Ascending aorta (tissue), 2 donors: ENCODE data around the gene ALOX12B. TPM values are rescaled to one million over a fixed set of nuclear protein-coding genes. Genes with fewer than 3 reads are reported as not detected.
A peak's percentile ranks its signal among the peaks of the same experiment; 100 is the strongest.

Experiments
- DNase-seq, 2 donors: peaks; one replicate each; pipeline ENCODE4 v3.0.0-alpha.2; 2019; ENCODE audit warnings: low spot score in 2 of 2
- H3K27ac ChIP-seq, 2 donors: fragments of 200-600 bp; sonication (generic); one replicate each; pipeline ENCODE4 v1.5.1; 2016 to 2017; ENCODE audit warnings: mild to moderate bottlenecking in 1 of 2
- H3K27me3 ChIP-seq: fragments of 200-600 bp; sonication (generic); one replicate; pipeline ENCODE4 v1.5.1; 2017
- H3K36me3 ChIP-seq, 2 donors: fragments of 200-600 bp; sonication (generic); one replicate each; pipeline ENCODE4 v1.5.1; 2016
- H3K4me1 ChIP-seq, 2 donors: fragments of 200-600 bp; sonication (generic); one replicate each; pipeline ENCODE4 v1.5.1; 2016 to 2017; ENCODE audit warnings: mild to moderate bottlenecking in 1 of 2
- H3K4me3 ChIP-seq, 2 donors: fragments of 200-600 bp; sonication (generic); one replicate each; pipeline ENCODE4 v1.5.1; 2016 to 2017; ENCODE audit warnings: mild to moderate bottlenecking in 1 of 2
- H3K9me3 ChIP-seq, 2 donors: fragments of 200-600 bp; sonication (generic); one replicate each; pipeline ENCODE4 v1.5.1; 2016
- intact Hi-C: fragments of 100-400 bp; cut with DNase I; formaldehyde crosslinking; loops from one replicate; pipeline ENCODE4 v1.15.1; 2023
- total RNA-seq: library from RNA; depleted of rRNA; stranded (reverse); fragments of >200 nt; gene quantifications from one replicate; pipeline ENCODE4 v1.1.0, GENCODE V29; 2016
- TF ChIP-seq, protein P1 (sequence below), 3 experiments: fragments of 200-600 bp in 2 of 3; fragments of 450-650 bp in 1 of 3; sonication (generic) in 2 of 3; IDR thresholded peaks; one replicate each; pipeline ENCODE4 v1.5.1; 2016 to 2019; ENCODE audit warnings: antibody characterized with exemption in 3 of 3, mild to moderate bottlenecking in 1 of 3, moderate library complexity in 1 of 3

The ALOX12B gene
- total RNA-seq, 1 donor from 2014 or later, result not detected

DNA sequence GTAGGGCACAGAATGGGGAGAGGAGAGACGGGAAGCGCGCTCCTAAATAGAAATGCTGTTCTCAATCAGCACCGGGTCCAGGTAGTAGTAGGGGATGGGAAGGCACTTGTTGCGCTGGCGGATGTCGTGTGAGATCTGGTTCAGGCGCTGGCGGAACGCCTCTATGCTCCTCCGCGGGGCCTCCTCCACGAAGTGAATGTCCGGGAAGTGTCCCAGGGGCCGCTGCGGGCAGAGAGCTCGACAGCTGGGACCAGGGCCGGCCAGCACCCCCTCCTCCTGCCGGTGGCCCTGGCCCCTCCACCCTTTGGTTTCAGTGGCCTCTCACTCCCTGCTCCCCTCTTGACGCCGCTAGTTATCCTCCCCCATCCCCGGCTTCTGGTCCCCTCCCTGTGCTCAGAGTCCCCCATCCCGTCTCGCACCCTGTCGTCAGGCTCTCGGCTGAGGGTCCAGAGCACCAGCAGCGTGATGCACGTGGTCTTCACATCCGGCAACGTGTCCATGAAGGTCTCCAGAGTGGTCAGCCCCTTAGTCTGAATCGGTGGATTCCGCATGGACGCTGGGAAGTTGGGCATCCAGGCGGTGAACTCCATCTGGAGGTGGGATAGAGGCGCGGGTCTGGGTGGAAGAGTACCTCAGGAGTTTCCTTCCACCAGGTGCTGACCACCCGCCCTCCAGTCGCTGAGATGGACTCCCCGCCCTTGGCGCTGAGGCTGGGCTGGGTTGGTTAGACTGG is 14.6 kb downstream of the ALOX12B start:
- Histone ChIP-seq H3K4me1 (peaks cover 7 to 11% of the 10 kb centered on the region in 2 donors), H3K9me3 (no peaks in the 10 kb centered on the region), H3K36me3 (no peaks in the 10 kb centered on the region), H3K27me3 (peaks cover 7% of the 10 kb centered on the region), H3K4me3 (peak overlapping the region in 1 of 2 donors; percentile 34), H3K27ac (no peak overlapping the region)
- TF ChIP-seq, protein P1, sequence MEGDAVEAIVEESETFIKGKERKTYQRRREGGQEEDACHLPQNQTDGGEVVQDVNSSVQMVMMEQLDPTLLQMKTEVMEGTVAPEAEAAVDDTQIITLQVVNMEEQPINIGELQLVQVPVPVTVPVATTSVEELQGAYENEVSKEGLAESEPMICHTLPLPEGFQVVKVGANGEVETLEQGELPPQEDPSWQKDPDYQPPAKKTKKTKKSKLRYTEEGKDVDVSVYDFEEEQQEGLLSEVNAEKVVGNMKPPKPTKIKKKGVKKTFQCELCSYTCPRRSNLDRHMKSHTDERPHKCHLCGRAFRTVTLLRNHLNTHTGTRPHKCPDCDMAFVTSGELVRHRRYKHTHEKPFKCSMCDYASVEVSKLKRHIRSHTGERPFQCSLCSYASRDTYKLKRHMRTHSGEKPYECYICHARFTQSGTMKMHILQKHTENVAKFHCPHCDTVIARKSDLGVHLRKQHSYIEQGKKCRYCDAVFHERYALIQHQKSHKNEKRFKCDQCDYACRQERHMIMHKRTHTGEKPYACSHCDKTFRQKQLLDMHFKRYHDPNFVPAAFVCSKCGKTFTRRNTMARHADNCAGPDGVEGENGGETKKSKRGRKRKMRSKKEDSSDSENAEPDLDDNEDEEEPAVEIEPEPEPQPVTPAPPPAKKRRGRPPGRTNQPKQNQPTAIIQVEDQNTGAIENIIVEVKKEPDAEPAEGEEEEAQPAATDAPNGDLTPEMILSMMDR (IDR thresholded peaks at IDR 0.05), result no peak
- DNase-seq, result no peak
- intact Hi-C loops, result no loop called here

DNA sequence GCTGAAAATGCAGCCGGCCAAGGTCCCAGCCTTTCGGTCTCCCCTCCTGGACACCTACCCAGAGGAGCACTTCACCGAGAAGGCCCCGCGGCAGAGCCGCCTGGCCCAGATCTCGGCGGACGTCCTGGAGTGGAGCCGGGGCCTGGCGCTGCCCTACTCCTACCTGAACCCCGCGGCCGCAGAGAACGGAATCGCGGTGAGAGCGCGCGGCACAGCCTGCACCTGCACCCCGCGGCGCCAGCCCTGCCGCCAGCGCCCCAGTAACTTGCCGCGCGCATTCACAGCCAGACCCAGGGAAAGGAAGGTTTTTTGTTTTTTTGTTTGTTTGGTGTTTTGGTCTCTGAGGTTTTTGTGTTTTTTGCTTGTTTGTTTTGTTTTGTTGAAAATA is 15.2 kb downstream of the ALOX12B start:
- no peak for DNase-seq

DNA sequence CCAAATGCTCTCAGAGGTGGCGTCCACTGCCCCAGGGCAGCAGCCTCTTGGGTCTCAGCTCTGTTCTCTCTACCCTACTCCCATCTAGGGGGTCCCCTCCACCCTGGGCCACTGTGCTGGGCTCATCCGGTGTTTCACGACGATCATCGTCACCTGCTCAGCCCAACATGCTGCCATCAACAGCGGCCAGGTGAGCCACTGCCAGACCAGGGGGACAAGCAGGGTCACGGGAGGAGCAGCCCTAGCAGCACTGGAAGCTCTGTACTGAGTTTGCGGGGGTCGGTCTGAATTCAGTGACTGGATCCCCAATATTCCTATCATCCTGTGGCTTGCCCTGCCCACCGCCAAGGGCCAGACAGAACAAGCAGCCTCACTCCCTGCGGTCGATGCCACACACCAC is 16.0 kb downstream of the ALOX12B start:
- Histone ChIP-seq H3K9me3 (no peaks in the 10 kb centered on the region), H3K36me3 (no peaks in the 10 kb centered on the region), H3K4me1 (peaks cover 7 to 11% of the 10 kb centered on the region in 2 donors), H3K4me3 (no peak overlapping the region), H3K27me3 (peaks cover 7% of the 10 kb centered on the region), H3K27ac (no peak overlapping the region)
- no peak for DNase-seq
- TF ChIP-seq, protein P1 (IDR thresholded peaks at IDR 0.05), result no peak
- intact Hi-C loops, result no loop called here

More for the DNA sequence above, 15.2 kb downstream of the ALOX12B start:
- Histone ChIP-seq H3K36me3 (no peaks in the 10 kb centered on the region), H3K27me3 (peaks cover 7% of the 10 kb centered on the region), H3K27ac (no peak overlapping the region), H3K4me1 (peaks cover 7 to 11% of the 10 kb centered on the region in 2 donors), H3K9me3 (no peaks in the 10 kb centered on the region), H3K4me3 (peak overlapping the region in 1 of 2 donors; percentile 34)
- TF ChIP-seq, protein P1 (IDR thresholded peaks at IDR 0.05), result no peak
- intact Hi-C loops, result no loop called here

DNA sequence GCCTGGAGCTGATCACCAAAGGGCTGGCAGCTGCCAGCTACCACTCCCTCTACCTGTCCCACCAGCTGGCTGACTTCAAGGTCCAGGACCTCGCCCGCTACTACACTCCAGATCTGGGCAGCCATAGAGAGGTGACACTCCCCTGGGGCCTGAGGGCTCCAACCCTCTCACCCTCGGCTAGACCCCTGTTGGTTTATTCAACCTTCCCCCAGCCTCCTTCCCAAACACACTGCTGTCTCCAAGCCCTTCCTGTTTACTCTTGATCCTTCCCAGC is 18.0 kb downstream of the ALOX12B start:
- TF ChIP-seq, protein P1 (IDR thresholded peaks at IDR 0.05), result no peak
- Histone ChIP-seq H3K4me3 (no peak overlapping the region), H3K36me3 (no peaks in the 10 kb centered on the region), H3K4me1 (peaks cover 7 to 11% of the 10 kb centered on the region in 2 donors), H3K27me3 (peaks cover 7% of the 10 kb centered on the region), H3K27ac (no peak overlapping the region), H3K9me3 (no peaks in the 10 kb centered on the region)
- intact Hi-C loops, result no loop called here
- DNase-seq, result no peak

DNA sequence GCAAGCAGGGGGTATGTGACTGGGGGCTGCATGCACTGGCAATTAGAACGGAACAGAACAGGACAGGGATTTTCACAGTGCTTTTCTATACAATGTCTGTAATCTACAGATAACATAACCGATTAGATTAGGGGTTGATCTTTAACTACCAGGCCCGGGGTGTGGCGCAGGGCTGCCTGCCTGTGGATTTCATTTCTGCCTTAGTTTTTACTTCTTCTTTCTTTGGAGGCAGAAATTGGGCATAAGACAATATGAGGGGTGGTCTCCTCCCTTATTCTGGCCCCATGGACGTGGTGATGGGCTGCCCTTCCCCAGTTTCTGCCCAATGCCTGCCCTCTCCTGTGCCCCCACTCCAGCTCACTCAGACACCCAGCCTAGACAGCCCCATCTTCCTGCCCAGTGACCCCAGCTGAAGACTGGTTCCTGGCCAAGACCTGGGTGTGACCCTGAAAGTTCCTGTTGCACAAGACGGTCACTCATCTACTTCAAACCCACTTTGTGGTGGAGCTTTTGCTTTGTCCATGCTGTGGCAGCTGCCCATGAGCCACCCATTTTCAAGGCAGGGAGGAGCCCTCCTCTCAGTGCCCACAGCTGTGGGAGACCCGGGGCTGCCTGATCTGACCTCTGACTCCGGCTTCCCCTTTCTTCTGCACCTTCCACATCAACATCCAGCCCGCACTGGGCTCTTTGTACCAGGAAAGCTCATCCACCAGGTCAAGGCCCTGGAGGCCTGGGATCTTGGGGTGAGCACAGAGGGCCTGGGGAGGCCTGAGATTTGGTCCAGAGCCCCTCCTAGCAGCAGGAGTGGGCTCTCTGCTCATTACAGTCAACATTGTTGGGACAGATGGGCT is 18.6 kb downstream of the ALOX12B start:
- Histone ChIP-seq H3K27ac (no peak overlapping the region), H3K4me1 (peaks cover 7 to 10% of the 10 kb centered on the region in 2 donors), H3K36me3 (no peaks in the 10 kb centered on the region), H3K4me3 (no peak overlapping the region), H3K27me3 (peaks cover 7% of the 10 kb centered on the region), H3K9me3 (no peaks in the 10 kb centered on the region)
- intact Hi-C loops, result no loop called here
- peak in 1 of 2 donors; percentile 30 for DNase-seq
- TF ChIP-seq, protein P1 (IDR thresholded peaks at IDR 0.05), result no peak
